NCI-H1694 (cell line): Measurements from ENCODE around the gene GPR101.
"Not testable (repeated sequence)": the region's sequence is repeated elsewhere in the genome, so short reads cannot be mapped to it uniquely, and the experiment has no call there.

ENCODE experiments used
- DNase-seq: peaks from one replicate; lab custom pipeline; 2025; lab: John Stamatoyannopoulos, UW

GPR101 gene

DNA sequence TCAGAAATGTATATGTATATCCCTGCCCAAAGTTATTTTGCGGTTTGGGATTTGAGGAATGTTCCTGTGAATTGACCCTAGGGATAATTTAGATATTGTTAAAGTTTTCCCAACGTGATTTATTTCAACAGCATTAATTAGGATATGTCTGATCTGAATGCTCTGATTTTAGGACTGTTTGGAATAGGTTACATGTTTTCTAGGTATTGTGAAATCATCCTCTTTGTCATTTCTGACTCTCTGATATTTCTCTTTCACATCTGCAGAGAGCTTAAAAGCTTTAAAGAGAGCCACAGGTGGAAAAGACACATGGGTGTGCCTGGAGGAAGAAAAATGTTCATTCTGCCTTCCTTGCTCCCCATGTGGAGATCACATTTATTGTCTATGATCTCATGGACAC, 5.1 kb downstream of the GPR101 start:
- no peak for DNase-seq

- DNase-seq = no peak
Measured at GRCh38 chrX:137025930-137026329, 7.9 kb downstream of the GPR101 start.

DNA sequence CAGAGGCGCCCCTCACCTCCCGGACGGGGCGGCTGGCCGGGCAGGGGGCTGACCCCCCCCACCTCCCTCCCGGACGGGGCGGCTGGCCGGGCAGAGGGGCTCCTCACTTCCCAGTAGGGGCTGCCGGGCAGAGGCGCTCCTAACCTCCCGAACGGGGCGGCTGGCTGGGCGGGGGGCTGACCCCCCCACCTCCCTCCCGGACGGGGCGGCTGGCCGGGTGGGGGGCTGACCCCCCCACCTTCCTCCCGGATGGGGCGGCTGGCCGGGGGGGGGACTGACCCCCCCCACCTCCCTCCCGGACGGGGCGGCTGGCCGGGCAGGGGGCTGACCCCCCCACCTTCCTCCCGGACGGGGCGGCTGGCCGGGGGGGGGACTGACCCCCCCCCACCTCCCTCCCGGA, 33.6 kb downstream of the GPR101 start:
- not testable (repeated sequence) for DNase-seq

- DNase-seq = no peak
Measured at GRCh38 chrX:136999024-136999423, 34.8 kb downstream of the GPR101 start.
